CMK (cell line): ENCODE data around the gene CPED1.

ENCODE experiments used
- DNase-seq: peaks from one replicate; pipeline ENCODE4 v3.0.0-alpha.2; 2010; ENCODE audit warnings: low read depth

CPED1 gene

DNA sequence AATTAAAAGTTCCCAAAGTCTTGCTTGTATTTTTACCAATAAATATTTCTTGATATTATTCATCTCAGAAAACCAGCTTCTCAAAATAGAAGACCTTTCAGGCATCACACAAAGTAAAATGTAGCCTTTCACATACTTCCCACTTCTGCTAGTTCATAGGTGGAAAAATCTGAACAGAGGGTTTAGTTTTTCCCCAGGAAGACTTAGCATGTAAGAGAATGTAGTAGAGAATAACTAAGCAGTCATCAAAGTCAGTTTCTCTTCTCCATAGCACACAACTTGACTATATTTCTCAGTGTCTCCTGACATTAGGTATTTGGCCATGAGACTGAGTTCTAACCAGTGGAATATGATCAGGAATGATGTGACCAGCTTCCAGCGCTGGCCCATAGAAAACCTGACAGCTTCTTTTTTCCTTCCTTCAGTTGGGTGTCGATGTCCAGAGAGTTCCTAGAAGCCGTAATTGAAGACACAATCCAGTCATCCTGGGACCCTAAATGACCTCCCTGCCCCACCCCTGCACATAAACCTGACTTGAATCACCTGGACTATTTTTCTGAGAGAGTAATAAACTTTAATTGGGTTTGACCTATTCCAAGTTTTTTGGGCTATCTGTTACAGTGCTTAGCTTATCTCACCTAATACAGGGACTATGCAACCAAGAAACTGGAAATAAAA, 272.8 kb downstream of the CPED1 start:
- DNase-seq = no peak

DNA sequence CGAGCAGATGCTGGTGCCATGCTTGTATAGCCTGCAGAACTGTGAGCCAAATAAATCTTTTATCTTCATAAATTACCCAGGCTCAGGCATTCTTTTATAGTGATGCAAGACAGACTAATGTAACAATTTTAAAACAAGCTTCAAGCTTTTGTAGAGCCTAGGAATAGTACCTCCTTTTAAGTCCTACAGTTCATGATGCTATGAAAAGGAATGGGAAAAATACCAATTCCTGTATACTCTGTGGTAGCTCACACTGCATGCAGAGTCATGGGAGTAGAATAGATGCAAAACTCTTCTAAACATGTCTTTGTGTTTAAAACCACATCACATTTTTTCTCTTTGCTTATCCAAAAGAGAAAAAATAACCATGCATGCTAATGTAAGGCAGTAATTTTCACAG, 273.7 kb downstream of the CPED1 start:
- no peak for DNase-seq

DNA sequence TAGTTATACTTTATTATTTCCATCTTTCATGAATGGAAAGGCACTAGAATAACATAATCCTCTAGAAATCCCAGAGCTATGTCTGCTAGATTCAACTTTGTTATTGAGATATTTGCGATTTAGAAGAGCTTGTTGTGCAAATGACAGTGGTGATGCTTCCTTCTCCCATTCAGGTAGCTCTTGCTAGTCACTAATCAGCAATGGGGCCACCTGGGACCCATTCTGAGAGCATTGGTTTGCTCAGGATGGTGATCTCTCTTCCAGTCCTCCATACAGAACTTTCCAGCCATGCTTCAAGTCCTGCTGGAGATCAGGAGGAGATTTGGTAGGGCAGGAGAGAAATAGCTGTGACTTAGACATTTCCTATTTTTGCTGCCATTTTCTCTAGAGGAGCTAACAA, 274.5 kb downstream of the CPED1 start:
- DNase-seq = no peak

DNA sequence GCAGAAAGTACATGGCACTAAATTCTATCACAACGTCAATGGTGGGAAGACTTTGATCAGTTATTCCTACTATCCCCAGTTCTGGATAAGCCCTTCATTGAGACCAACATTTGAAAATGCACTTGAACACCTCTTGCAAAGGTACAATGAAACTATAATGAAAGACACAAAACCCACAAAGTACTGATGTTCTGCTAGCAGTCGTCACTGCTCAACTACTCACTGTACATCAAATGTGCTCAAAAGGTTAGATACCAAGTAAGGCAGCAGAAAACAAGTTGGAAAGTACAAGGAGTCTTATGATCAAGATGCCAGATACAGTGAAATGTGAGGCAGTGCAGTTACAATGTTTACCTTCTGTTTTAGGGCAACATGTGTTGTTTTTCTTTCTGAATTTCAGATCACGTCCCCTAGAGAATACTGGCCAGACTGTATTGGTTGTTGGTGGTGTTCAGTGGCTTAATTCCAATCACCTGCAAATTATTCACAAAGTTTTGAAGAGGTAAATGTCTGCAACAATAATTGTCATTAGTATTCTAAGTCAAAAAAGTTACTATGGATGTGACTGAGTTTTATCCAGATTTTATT, 277.9 kb downstream of the CPED1 start:
- DNase-seq = no peak

DNA sequence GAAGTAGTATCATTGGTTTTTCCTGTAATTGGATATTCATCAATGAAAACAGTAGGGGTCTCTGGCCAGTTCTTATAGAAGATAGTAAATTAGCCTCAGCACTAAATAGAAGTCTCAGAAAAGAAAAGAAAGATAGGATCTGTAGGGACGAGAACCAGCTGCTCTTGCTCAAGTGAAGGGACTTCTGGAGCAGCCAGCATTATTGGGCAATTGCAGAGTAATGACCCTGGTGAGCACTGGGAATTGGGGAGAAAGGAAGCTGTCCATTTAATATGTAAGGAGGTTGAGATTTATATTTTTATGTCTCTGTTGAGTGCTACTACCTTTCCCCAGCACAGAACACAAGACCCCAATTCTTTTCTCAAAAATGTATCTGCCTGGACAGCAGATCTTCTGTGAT, 279.1 kb downstream of the CPED1 start:
- no peak for DNase-seq

DNA sequence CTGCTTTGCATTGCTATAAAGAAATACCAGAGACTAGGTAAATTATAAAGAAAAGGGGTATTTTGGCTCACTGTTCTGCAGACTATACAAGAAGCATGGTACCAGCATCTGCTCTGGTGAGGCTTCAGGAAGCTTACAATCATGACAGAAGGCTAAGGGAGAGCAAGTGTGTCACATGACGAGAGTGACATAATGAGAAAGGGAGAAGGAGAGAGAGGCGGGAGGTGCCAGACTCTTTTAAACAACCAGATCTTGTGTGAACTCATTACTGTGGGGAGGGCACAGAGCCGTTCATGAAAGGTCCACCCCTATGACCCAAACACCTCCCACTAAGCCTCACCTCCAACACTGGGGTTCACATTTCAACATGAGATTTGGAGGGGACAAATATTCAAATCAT, 281.3 kb downstream of the CPED1 start:
- DNase-seq = no peak

DNA sequence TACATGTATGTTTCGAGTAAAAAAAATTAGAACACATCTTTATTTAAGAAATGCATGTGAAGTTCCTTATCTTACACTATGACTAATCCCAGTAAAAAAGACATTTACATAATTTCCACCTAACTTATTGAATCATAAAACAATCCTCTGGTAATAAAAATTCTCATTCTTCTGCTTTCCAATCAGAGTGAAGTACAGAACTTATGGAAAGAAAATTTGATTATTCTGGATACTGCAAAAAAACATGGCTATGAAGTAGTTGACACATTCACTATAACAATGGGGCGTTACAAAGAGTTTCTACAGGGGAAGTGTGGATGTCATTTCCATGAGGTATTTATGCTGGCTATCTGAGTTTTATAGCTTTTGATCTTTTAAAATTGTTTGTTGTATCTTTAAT, 282.6 kb downstream of the CPED1 start:
- DNase-seq = no peak

DNA sequence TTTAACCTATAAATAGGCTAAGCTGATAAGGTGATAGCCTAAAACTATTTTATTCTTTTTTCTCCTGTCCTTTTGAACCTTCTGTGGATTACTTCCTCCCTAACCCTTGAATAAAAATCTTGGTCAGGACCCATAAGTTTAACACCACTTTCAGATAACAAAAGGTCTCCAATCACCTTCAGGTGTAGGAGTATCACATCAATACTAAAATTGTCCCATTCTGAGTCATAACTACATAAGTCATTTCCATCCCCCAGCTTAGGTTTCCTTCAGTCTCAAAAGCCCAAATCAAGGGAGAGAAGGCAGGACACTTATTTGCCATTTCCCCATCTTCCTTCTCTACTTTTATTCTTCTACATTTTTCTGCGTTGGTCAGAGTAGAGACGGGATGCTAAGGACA, 283.4 kb downstream of the CPED1 start:
- no peak for DNase-seq

DNA sequence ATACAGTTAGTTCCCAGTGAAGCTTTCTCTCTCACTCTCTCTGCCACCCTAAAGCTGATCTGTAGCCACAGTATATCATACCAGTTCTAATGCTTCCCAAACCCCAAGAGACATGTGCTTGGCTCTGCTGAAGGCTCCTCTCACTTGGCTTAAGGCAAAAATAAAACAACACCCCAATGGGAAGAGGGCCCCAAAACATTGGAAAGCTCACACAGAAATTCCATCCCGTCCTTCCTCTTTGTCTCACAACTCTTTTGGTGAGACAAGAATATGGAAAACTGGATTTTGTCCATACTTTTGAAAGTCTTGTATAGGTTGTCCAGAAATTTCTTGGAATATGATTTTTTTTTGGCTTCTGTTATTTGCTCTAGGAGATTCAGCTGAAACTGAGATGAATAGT, 284.2 kb downstream of the CPED1 start:
- DNase-seq = no peak

DNA sequence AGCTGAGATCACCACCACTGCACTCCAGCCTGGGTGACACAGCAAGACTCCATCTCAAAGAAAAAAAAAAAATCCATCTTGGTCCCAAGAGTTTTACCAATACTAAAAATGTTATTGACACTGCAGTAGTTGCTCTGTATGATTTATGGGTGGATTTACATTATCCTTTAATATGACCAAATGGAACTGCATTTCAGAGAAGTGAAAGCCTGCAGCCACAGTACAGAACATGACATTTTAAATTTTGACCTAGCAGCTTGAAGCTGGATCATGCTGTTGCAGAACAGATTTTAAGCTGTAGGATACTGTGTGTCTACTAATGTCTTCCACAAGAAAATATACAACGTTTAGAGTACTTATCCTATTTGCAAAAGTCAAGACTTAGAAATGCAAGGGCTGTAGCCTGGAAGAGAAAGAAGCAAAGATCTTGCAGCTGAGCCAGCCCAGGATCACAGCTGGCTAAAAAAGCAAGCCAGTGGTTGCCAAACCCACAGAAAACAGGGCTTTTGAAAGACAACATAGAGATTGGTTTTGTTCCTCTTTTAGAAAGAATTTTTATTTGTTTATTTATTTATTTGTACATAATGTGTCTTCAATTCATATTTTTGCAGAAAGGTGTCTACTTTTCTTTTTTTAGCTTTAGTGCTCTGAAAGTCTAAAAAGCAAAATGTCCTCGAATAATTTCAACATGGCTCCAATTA, 285.1 kb downstream of the CPED1 start:
- no peak for DNase-seq

DNA sequence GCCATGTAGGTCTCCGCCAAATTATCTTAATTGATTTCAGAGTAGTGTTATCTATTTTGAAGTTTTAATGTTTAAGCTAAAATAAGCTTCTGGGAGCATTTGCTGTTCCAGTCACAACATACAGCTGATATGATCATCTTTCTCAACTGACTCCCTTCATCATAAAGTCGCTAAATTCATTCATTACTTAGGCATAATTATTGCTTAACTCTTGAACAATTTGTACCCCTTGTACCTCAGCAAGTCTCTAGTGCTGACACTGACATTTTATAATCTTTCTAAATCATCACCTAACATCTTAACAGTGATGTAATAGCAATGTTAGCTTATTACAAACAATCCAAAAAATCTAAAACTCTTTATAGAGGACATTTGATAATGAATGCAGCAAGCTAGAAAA, 286.0 kb downstream of the CPED1 start:
- no peak for DNase-seq

DNA sequence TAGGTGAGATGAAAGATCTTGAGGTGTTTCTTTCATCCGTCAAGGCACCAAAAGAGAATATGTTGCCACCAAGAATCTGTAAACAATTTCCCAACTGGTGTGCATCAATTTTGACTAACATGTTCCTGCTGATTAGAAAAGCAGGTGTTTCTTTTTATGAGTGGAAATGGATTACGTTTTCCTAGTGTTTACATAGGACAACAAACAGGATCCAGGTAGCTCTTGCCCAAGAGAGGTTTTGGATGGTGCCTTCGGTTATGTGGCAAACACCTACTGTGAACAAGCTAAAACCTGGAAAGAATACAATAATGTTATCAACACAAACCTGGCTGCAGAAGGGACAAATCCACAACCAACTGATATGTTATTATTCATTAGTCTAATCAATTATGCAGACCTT, 286.7 kb downstream of the CPED1 start:
- no peak for DNase-seq

DNA sequence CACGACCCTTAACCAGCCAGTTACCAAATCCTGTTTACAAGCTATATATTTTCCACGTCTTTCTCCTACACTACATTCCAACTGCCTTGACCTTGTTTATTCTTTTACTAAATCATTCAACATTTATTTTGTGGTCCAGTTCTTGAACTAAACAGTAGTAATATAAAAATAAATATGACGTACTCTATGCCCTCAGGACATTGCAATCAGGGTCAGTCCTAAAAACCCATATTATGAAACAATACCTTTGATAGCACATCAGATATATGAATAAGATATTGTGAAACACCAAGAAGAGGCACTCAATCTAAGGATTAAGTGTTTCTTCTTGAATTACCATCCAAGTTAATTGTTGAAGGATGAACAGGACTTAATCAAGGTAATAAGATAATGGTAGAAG, 287.8 kb downstream of the CPED1 start:
- DNase-seq = no peak

DNA sequence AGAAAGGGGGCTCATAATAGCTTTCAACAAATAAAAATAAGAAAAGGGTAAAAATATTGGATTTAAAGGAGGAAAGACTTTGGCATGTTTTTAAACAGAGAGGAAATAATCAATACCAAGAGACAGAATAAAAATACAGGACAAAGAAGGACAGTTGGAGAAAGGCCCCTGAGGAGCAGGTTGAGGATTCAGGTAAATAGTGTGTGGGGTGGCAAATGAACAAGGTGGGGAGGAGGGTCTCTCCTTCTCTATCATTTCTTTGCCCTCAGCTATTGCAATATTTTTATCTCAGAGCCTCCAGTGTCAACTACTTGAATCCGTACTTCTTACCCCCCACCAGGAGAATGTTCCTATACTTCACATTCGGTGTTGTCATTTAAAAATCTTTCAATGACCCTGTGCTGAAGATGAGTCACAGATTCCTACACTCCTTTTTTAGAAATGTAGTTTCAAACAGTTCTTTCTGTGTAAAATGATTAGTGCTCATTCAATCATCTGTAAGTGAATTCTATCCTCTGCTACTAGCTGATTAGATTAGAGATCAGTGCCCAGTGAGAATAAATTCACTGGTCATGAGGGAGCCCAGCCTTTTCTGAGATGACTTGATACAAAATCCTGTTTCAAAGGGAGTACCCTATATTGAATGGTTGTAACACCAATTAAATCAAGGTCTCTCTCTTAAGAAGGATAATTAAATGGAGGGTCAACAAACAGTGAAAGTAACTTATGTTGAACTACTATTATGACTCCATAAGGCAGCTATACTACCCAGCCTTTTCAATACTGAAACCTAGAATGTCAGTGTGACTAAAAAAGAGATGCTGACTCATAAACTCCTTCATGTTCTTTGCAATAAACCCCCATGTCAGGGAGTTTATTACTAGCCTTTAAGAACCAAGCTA, 289.9 kb downstream of the CPED1 start:
- no peak for DNase-seq

DNA sequence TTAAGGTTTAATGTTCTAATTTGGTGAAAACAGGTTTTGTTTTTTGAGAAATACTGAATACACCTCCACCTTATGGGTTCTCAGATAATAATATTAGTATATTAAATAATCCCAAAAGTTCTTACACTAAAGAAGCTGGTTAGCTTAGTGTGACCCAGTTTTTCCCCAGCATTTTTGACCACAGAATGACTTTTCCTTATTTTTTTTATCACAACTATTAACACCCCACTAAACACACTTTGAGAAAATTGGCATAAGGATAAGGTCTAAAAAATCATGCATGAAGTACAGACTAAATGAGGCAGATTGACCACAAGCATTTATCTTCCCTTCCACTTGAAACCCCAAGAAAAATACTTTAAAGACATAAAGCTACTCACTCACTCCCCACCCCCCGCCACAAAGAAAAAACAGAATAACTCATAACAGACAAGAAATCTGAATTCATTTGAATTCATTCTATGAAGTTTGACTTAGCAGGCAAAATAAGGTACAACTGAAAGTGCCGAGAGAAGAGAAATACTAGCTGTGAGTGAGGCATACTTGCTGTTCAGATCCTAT, 290.6 kb downstream of the CPED1 start:
- no peak for DNase-seq

DNA sequence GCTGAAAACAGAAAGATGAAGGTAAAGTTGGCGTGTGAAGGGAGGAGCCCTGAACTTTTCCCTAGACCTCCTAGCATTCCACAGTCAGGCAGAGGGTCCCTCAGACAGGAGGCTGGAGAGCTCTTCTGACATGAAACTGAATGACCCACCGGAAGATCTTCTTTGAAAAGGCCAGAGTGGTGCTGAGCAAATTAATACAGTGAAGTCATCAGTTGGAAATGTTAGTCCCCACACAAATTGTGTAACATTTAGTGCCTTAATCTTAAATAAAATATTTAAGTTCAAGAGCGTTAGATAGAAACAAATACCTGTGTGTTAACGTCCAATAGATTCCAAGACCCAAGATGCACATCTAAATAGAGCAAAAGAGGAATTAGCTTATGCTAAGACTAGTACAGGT, 291.3 kb downstream of the CPED1 start:
- no peak for DNase-seq

DNA sequence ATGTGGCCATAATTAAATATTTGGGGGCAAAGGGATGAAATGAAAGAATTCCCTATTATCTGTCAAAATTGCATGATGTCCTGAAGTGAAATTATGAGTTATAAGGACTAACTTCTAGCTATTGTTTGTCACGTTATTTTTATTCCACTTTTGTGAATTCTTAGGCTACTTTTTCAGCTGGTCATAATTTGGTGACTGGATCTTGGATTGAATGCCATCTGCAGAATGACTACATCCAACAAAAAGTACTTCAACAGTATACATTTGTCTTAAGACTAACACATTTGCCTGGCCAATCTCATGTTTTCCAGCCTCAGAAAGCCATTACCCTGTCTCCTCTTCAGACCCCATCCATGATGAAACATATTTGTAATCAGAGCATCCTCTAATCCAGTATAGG, 292.1 kb downstream of the CPED1 start:
- DNase-seq = no peak

DNA sequence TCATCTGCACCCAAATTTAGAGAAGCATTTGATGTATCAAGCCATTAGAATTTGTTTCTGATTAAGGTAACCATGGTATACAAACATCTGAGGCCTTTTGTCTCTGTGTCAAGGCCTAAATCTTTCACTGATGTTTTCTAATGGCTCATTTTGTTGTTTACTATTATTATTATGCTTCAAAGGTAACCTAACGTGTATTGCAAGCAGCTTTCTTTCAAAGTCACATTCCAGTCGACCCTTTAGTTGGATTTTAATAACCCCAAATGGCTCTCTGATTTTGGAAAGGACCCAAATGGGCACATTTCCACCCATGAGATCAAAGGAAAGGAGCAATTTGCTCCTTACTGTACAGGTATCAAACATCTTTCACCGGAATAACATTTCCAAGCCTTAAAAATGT, 293.6 kb downstream of the CPED1 start:
- no peak for DNase-seq

DNA sequence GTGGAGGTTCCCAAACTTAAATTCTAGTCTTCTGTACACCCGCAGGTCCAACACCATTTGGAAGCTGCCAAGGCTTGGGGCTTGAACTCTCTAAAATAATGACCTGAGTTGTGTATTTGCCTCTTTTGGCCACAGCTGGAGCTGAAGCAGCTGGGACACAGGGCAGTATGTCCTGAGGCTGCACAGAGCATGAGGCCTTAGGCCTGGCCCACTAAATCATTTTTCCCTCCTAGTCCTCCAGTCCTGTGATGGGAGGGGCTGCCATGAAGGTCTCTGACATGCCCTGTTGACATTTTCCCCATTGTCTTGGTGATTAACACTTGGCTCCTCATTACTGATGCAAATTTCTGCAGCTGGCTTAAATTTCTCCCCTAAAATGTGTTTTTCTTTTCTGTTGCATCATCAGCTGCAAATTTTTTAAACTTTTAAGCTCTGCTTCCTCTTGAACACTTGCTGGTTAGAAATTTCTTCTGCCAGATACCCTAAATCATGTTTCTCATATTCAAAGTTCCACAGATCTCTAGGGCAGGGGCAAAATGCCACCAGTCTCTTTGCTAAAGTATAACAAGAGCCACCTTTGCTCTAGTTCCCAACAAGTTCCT, 296.7 kb downstream of the CPED1 start:
- DNase-seq = no peak

DNA sequence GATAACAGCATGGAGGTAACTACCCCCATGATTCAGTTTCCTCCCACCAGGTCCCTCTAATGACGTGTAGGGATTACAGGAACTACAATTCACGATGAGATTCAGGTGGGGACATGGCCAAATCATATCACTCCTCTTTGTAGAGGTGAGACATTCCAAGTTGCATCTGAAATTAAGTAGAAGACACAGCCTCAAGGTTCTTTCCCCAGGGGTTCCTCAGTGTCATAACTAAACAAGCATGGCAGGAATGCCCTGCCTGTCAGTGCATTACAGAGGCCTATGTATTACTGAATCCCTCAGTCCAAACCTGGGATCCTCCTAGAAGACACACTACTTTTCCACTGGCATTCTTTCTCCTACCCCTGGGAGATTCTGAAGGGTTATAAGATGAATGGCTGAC, 297.7 kb downstream of the CPED1 start:
- no peak for DNase-seq

DNA sequence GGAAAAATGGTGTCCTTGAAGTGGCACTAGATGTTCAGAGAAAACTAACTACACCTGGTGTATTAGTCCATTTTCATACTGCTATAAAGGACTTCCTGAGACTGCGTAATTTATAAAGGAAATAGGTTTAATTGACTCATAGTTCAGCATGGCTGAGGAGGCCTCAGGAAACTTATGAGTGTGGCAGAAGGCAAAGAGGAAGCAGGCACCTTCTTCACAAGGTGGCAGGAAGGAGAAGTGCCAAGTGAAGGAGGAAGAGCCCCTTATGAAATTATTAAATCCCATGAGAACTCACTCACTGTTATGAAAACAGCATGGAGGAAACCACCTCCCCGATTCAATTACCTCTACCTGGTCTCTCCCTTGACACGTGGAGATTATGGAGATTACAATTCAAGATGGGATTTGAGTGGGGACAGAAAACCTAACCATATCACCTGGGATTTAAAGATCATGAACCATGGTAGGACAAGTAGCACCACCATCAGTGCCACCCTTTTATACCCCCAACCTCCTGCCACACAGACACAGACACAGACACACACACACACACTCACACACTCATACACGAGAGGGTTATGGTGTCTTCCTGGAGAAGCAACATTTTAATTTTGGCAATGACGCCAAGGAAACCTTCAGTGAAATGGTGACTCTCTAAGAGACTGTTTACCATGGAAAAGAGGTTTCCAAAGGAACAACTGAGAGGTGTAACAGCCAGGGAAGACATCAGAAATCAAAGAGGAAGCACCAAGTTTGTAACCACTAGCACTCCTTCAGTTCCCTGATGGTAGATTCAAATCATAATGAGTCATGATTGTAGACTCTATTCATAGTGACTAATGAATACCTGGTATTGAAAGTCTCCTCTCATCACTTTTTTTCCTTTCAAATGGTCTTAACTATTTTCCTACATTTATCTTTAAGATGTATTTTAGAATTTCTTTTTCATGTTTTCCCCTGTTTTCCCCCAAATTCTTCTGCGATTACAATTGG, 298.5 kb downstream of the CPED1 start:
- no peak for DNase-seq
